SJCRH30 (cell line): ENCODE measurements around the gene VSTM2L. TPM values are rescaled to one million over a fixed set of nuclear protein-coding genes. Genes with fewer than 3 reads are reported as not detected.

Experiments used
- DNase-seq, 2 experiments: peaks; one replicate each; pipeline ENCODE4 v3.0.0-alpha.2; 2015 to 2020
- H3K27ac ChIP-seq: fragments of 250-450 bp; sonication (Bioruptor Pico); 2 replicates; pipeline ENCODE4 v1.5.1; 2020; ENCODE audit warnings: mild to moderate bottlenecking, moderate library complexity
- H3K27me3 ChIP-seq: fragments of 250-450 bp; sonication (Bioruptor Pico); 2 replicates; pipeline ENCODE4 v1.5.1; 2020; ENCODE audit warnings: mild to moderate bottlenecking, moderate library complexity
- H3K36me3 ChIP-seq: fragments of 250-450 bp; sonication (Bioruptor Pico); 2 replicates; pipeline ENCODE4 v1.5.1; 2020; ENCODE audit warnings: mild to moderate bottlenecking, moderate library complexity
- H3K4me1 ChIP-seq: fragments of 250-450 bp; sonication (Bioruptor Pico); 2 replicates; pipeline ENCODE4 v1.5.1; 2020; ENCODE audit warnings: mild to moderate bottlenecking, moderate library complexity
- H3K4me3 ChIP-seq: fragments of 250-450 bp; sonication (Bioruptor Pico); 2 replicates; pipeline ENCODE4 v1.5.1; 2020; ENCODE audit warnings: mild to moderate bottlenecking, moderate library complexity
- H3K9me3 ChIP-seq: fragments of 250-450 bp; sonication (Bioruptor Pico); replicated peaks from 2 replicates; pipeline ENCODE4 v1.5.1; 2020; ENCODE audit warnings: mild to moderate bottlenecking, moderate library complexity
- total RNA-seq: library from RNA; depleted of rRNA; stranded (reverse); fragments of >200 nt; shearing (Covaris generic); gene quantifications from 2 replicates; pipeline ENCODE4 v1.2.3, GENCODE V29; 2014

The VSTM2L gene
- total RNA-seq, 1 experiment from 2014 or later: 0.22 TPM

DNA sequence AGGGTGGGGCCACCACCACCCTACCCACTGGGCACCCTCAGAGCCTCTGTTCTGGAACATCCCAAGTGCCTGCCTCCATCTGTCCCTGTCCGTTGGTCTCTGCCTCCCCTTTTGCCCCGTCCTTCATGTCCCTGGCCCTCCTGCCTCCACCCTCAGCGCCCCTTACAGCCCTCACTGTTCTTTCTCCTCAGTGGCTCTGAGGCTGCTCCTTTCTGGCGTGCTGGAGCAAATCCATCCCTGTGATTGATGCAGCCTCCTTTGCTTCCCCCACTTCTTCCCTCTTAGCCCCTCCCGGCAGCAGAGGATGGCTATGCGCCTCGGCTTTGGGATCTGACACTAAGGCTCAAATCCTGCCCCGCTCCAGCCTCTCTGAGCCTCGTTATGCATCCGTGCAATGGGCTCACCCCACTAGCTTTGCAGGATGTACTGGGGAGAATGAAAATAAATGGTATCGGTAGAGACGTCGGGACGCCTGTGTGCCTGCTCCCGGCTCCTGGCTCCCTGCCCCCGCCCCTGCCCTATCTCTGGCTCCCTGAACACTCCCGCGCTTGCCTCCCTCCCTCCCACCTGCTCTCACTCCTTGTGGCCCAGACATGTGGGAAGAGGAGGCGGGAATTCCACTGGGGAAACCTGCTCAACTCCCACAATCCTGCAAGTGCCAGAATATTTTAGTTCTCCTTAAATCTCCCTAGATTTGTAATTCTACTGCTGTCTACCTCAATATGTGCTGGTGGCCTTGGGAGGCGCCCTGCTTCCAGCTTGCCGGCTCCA lies 13.1 kb downstream of the VSTM2L start:
- H3K27ac ChIP-seq: no peak overlapping the region
- H3K36me3 ChIP-seq: no peaks in the 10 kb centered on the region
- H3K4me3 ChIP-seq: peak overlapping the region; percentile 56
- H3K27me3 ChIP-seq: peaks cover 26% of the 10 kb centered on the region
- no peaks in the 10 kb centered on the region for H3K9me3 ChIP-seq
- peak; percentile 92 to 93 for DNase-seq
- peaks cover 13% of the 10 kb centered on the region; the same call in 1 of the 2 replicates for H3K4me1 ChIP-seq

DNA sequence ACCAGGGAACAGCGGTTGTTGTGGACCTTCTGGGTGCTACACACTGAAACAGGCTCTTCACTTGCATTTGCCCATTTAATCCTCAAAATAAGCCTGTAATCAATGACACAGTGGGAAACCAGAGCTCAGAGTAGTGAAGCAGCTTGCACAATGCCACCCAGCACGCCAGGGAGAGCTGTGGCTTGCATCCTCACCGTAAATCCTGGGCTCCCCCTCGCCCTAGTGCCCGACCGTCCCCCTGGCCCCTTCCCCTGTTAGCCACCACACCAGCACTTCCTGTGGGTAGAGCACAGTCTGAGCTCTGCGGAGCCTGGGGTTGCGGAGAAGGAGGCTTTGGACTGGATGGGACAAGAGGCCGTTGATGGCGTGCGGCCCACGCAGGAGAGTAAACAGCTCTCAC lies 14.5 kb downstream of the VSTM2L start:
- peaks cover 24% of the 10 kb centered on the region for H3K27me3 ChIP-seq
- no peaks in the 10 kb centered on the region for H3K9me3 ChIP-seq
- H3K4me3 ChIP-seq: no peak overlapping the region
- DNase-seq: no peak
- H3K27ac ChIP-seq: no peak overlapping the region
- H3K36me3 ChIP-seq: no peaks in the 10 kb centered on the region
- H3K4me1 ChIP-seq: peaks cover 13% of the 10 kb centered on the region; the same call in 1 of the 2 replicates

DNA sequence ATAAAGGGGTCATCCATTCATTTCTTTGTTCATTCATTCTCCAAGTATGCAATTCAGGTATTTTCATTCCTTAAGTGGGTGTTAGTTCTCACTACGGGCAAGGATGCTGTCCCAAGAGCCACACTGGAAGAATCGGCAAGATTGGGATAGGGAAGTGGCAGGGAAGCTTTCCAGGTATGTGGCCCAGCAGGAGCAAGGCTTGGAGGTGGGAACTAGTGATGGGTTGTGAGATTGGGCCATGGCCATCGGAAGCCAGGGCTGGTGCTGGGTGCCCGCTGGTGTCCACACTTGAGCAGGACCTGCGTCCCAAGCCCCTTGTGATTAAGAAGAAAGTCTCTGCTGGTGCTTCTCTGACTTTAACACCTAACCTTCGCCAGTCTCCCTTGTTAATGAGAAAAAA lies 15.1 kb downstream of the VSTM2L start:
- no peak overlapping the region for H3K27ac ChIP-seq
- H3K27me3 ChIP-seq: peaks cover 21% of the 10 kb centered on the region

DNA sequence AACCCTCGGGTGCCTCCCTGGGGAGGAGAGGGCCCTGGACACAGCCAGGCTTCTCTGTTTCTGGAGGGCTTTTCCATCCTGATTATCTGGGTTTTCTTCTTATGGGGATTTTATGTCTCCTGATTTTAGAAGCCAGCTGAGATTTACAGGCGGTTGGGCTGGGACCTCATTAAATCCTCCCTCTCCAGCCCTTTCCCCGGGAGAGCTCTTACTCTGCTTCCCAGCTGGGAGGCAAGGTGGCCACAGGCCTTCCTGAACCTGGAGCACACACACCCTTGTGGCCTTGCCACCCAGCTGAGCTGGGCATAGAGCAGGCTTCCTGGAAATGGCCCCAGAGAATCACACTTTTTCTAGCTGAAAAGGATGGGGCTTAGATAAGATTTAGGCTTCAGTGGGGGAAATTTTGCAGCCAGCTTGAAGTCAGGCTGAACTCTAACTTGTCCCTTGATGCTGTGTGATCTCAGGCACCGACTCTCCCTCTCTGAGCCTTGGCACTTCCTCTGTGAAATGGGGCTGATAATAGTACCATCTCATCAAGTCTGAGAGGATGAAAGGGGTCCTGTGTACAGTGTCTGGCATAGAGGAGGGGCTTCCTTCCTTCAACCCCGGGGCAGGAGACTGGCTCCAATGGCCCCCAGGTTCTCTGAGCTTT lies 16.6 kb downstream of the VSTM2L start:
- Histone ChIP-seq H3K4me3 (no peak overlapping the region), H3K27me3 (peaks cover 28% of the 10 kb centered on the region), H3K9me3 (no peaks in the 10 kb centered on the region), H3K4me1 (peaks cover 7% of the 10 kb centered on the region; the same call in 1 of the 2 replicates), H3K27ac (no peak overlapping the region), H3K36me3 (no peaks in the 10 kb centered on the region)
- no peak for DNase-seq

More for the DNA sequence above, 15.1 kb downstream of the VSTM2L start:
- DNase-seq: no peak
- H3K36me3 ChIP-seq: no peaks in the 10 kb centered on the region
- H3K4me3 ChIP-seq: no peak overlapping the region
- no peaks in the 10 kb centered on the region for H3K9me3 ChIP-seq
- peaks cover 13% of the 10 kb centered on the region; the same call in 1 of the 2 replicates for H3K4me1 ChIP-seq

DNA sequence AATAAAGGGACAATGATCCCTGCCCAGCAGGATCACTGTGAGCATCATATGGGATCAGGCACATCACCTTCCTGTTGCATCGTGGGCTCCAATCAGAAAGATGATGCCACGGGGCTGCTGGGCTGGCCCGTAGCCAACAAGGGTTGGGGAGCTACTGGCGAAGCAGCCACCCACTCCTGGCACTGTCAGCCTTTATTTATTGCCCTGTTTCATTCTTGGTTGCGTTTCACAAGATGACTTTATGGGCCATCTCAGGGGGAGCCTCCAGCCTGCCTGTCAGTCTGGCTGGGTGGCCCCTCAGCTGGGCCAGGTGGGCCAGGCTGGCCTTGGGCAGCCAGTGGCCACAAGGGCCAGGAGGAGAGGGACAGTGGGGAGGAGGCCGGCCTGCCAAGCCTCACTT lies 17.3 kb downstream of the VSTM2L start:
- Histone ChIP-seq H3K36me3 (no peaks in the 10 kb centered on the region), H3K9me3 (no peaks in the 10 kb centered on the region), H3K27me3 (peaks cover 30% of the 10 kb centered on the region), H3K4me3 (no peak overlapping the region), H3K4me1 (peaks cover 7% of the 10 kb centered on the region; the same call in 1 of the 2 replicates), H3K27ac (no peak overlapping the region)
- peak in 1 of 2 experiments; percentile 44 for DNase-seq

DNA sequence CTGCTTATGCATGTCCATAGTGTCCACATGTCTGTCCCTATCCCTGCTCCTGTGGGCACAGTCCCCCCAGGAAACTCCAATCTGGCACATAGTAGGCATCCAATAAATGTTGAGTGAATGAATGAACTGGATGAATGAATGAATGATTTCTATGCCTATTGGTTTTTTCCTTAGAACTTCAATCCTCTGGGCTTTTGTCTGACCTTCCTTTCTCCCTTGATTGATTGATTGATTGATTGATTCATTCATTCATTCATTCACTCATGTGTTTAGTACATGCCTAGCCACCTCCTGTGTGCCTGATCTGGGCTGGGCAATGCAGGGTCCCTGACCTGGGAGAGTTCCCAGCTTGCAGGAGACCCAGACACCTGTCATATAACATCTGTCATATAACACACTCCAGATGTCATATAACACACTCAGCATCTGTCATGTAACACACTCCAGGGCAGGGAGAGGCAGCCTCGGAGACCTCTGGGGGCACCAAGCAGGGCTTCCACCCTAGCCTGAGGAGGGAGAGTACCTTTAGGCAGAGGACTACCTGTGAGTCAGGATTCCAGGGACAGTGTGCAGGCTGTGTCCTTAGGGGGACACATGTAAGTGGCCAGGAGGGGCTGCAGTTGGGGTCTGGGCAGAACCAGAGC lies 17.9 kb downstream of the VSTM2L start:
- peak in 1 of 2 experiments; percentile 34 for DNase-seq
- Histone ChIP-seq H3K27ac (no peak overlapping the region), H3K4me1 (peaks cover 7% of the 10 kb centered on the region; the same call in 1 of the 2 replicates), H3K27me3 (peaks cover 33% of the 10 kb centered on the region), H3K9me3 (no peaks in the 10 kb centered on the region), H3K36me3 (no peaks in the 10 kb centered on the region), H3K4me3 (no peak overlapping the region)

DNA sequence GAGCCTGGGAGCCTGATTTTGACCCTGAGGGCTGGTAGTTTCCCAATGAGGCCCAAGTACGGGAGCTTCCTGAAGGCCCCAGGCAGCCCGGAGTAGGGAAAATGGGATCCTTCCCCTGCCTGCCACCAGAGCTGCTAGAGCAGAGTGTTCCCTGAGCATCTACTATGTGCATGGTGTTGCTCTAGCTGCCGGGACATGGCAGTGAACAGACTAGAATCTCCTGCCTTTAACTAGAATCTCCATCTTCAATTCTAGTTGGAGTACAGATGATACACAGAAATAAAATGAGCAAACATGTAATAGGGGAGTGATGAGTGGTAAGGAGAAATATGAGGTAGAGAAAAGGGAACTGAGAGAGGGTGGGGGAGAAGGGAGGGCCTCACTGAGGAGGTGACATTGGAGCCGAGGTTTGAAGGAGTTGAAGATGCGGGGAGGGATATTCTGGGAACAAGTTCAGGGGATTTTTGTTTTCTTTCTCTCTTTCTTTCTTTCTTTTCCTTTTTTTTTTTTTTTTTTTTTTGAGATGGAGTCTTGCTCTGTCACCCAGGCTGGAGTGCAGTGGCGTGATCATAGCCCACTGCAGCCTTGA lies 18.5 kb downstream of the VSTM2L start:
- peaks cover 33% of the 10 kb centered on the region for H3K27me3 ChIP-seq
- H3K27ac ChIP-seq: no peak overlapping the region
- H3K4me3 ChIP-seq: no peak overlapping the region
- H3K4me1 ChIP-seq: peaks cover under 1% of the 10 kb centered on the region; the same call in 1 of the 2 replicates
- no peaks in the 10 kb centered on the region for H3K36me3 ChIP-seq
- H3K9me3 ChIP-seq: no peaks in the 10 kb centered on the region
- DNase-seq: no peak

DNA sequence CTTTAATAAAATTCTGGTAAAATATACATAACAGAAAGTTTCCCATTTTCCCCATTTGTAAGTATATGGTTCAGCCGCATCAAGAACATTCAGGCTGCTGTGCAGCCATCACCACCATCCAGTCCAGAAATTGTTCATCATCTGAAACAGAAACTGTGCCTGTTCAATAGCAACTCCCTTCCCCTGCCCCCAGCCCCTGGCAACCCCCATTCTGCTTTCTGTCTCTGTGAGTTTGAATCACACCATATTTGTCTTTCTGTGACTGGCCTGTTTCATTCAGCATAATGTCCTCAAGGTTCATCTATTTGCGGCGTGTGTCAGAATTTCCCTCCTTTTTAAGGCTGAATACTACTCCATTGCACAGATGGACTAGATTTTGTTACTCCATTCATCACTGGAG lies 19.1 kb downstream of the VSTM2L start:
- DNase-seq: no peak
- no peaks in the 10 kb centered on the region for H3K4me1 ChIP-seq
- H3K4me3 ChIP-seq: no peak overlapping the region
- H3K27ac ChIP-seq: no peak overlapping the region
- H3K9me3 ChIP-seq: no peaks in the 10 kb centered on the region
- H3K27me3 ChIP-seq: peaks cover 33% of the 10 kb centered on the region
- no peaks in the 10 kb centered on the region for H3K36me3 ChIP-seq

DNA sequence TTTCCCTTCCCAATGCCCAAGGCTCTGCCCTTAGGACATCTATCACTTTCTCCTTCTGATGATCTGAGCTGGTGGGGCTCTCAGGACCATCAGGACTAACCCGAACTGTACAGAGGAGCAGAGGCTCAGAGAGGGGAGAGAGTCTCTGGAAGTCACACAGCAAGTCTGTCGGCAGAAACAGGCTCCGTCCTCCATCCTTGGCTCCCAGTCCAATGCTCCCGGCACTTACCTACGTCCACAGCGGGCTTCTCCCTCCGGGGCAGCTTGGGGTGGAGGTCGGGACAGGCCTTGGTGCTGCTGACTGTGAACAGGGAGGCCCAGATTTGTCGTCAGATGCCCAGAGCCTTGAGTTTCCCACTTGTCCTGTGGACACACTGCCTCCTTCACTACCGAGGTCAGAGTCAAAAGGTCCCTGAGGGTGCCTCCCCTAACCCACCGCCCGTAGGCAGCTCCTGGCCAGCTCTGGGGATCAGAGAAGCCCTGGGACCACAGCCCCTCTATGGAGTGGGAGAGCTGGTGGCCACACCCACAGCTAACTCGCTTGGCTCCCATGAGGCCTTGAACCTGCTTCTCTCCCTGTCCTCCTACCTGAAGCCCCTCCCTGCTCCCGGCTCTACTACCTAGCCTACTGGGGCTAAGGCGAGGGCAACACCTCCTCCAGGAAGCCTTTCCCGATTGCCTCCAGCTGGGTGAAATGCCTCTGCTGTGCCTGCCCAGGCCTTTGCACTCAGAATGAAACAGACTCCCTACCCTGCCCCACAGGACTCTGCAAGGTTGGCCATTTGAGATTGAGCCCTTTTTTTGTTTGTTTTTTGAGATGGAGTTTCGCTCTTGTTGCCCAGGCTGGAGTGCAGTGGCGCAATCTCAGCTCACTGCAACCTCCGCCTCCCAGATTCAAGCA lies 22.6 kb downstream of the VSTM2L start:
- no peaks in the 10 kb centered on the region for H3K4me1 ChIP-seq
- H3K27ac ChIP-seq: no peak overlapping the region
- H3K27me3 ChIP-seq: peaks cover 23% of the 10 kb centered on the region
- no peaks in the 10 kb centered on the region for H3K36me3 ChIP-seq
- DNase-seq: no peak
- H3K4me3 ChIP-seq: no peak overlapping the region
- H3K9me3 ChIP-seq: no peaks in the 10 kb centered on the region

DNA sequence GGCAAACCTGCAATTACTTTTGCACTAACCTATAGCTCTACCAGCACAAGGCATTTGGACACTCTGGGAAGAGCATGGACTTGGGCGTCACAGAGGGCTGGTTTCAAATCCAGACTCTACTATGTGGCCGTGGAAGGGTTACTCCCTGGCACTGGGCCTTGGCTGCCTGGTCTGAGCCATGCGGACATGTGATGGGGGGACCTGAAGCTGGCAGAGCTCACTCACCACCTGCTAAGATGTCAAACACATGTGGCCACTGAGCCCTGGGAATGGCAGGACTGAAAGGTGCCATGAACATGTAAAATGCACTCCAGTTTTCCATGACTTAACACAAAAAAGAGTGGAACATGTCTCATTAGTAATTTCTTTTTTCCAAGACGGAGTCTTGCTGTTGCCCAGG lies 23.7 kb downstream of the VSTM2L start:
- no peaks in the 10 kb centered on the region for H3K9me3 ChIP-seq
- DNase-seq: no peak
- H3K27me3 ChIP-seq: peaks cover 30% of the 10 kb centered on the region
- H3K27ac ChIP-seq: no peak overlapping the region
- H3K36me3 ChIP-seq: no peaks in the 10 kb centered on the region
- no peaks in the 10 kb centered on the region for H3K4me1 ChIP-seq
- no peak overlapping the region for H3K4me3 ChIP-seq

DNA sequence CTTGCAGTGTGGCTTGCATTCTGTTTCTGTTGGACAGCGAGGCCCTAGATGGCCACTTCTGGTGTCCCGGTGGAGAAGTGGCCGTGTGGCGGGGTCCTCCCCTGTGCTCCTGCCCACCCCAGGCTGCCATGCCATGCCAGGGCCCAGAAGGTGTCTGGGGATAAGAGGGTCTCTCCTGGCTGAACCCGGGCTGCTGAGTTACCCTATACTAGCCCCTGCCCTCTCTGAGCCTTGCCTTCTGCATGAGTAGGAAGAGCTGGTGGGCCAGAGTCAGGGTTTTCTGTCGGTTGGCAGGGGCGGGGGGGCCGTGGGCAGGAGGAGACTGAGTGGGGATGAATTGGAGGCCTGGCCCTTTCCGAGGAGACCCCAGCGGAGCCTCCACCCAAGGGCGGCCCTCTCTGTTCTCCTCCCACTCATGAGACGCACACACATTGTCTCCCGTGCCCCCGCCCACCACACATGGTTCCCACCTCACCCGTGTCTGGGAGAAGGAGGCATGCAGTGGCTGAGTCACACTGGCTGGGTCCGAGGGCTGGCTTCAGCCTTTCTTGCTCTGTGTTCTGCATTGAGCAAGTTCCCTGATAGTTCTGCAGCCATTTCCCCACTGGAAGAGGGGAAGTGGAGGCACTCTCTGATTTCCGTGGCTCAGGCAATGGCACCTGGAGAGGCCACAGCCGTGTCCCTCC lies 24.6 kb downstream of the VSTM2L start:
- Histone ChIP-seq H3K36me3 (no peaks in the 10 kb centered on the region), H3K4me1 (no peaks in the 10 kb centered on the region), H3K4me3 (no peak overlapping the region), H3K9me3 (no peaks in the 10 kb centered on the region), H3K27ac (no peak overlapping the region), H3K27me3 (peaks cover 26% of the 10 kb centered on the region)
- DNase-seq: no peak

DNA sequence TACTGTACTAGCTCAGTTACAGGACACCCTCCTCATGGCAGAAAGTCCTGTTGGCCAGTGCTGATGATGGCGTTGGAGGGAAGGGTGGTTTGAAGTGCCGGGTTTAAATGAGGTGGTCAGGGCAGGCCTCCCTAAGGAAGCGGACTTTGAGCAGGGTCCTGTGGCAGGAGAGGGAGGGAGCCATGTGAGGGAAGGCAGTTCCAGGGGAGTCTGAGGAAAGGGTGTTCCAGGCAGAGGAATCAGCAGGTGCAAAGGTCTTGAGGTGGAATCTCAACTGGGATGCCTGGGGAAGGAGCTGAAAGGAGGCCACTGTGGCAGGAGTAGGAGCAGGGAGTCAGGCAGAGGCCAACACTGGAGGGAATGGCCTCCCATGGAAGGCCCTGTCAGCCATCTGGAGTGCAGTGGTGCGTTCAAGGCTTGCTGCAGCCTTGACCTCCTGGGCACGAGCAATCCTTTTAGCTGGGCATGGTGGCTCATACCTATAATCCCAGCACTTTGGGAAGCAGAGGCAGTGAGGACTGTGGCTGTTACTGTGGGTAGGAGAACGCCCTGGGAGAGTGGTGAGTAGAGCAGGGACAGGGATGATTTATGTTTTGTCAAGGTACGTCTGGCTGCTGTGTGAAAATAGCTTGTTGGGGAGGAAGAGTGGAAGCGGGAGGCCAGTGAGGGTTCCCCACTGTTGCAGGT lies 26.2 kb downstream of the VSTM2L start:
- no peak overlapping the region for H3K27ac ChIP-seq
- H3K36me3 ChIP-seq: no peaks in the 10 kb centered on the region
- no peak overlapping the region for H3K4me3 ChIP-seq
- no peaks in the 10 kb centered on the region for H3K4me1 ChIP-seq
- no peaks in the 10 kb centered on the region for H3K9me3 ChIP-seq
- peaks cover 23% of the 10 kb centered on the region for H3K27me3 ChIP-seq
- no peak for DNase-seq

DNA sequence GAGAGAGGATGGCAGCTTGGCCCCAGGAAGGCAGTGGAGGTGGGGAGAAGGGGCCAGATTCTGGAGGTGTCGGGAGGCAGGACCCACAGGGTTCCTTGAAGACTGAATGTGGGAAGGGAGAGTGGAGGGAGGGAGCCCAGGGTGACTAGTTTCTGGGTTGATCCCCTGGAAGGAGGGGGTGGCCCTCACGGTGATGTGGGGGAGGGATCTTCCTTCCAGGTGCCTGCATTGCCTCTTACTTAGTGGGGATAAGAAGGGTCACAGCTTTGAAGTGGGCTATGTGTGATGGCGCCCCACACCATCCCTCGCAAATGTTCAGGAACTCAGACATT lies 26.7 kb downstream of the VSTM2L start:
- Histone ChIP-seq H3K27me3 (peaks cover 28% of the 10 kb centered on the region), H3K4me1 (no peaks in the 10 kb centered on the region), H3K27ac (no peak overlapping the region), H3K4me3 (no peak overlapping the region), H3K36me3 (no peaks in the 10 kb centered on the region), H3K9me3 (no peaks in the 10 kb centered on the region)
- no peak for DNase-seq
